ENCODE results near the gene SCAP. TPM values are rescaled to one million over a fixed set of nuclear protein-coding genes. Genes with fewer than 3 reads are reported as not detected.
A peak's percentile ranks its signal among the peaks of the same experiment; 100 is the strongest.
"Not testable (repeated sequence)": the region's sequence is repeated elsewhere in the genome, so short reads cannot be mapped to it uniquely, and the experiment has no call there.

SCAP gene
- total and polyA plus RNA-seq, 10 donors: 17.8 to 116 (median 91.9) TPM

- H3K4me3 ChIP-seq: peak overlapping the region; percentile 68 to 99 (median 98)
- 1% methylated on average over 19 to 24 of the region's 24 CpGs for WGBS, 5 donors
- H3K27me3 ChIP-seq (replicated peaks in 1 of 7): no peaks in the 10 kb centered on the region
- no peaks in the 10 kb centered on the region for H3K36me3 ChIP-seq
- peaks cover 9 to 48% (median 38%) of the 10 kb centered on the region in 6 donors for H3K4me1 ChIP-seq
- TF ChIP-seq POLR2AphosphoS5 (IDR thresholded peaks at IDR 0.05): no peak
- TF ChIP-seq CTCF (IDR thresholded peaks at IDR 0.05 in 8 of 11, conservative IDR thresholded peaks at IDR 0.05 in 3 of 11): no peak
- TF ChIP-seq POLR2A (IDR thresholded peaks at IDR 0.05): no peak
- DNase-seq: peak; percentile 49
- H3K27ac ChIP-seq: peak overlapping the region; percentile 71 to 92 (median 87)
- intact Hi-C loops (cut with DNase I; ENCODE audit: low total_unique reads): no loop called here
- H3K9me3 ChIP-seq: no peaks in the 10 kb centered on the region
Measured at GRCh38 chr3:47475029-47475569, 642 bp downstream of the SCAP start.

GRCh38 chr3:47473391-47473790, 2.4 kb downstream of the SCAP start:
- Histone ChIP-seq H3K36me3 (no peaks in the 10 kb centered on the region), H3K27me3 (replicated peaks in 1 of 7) (no peaks in the 10 kb centered on the region), H3K9me3 (peaks cover 0 to 7% (median 0%) of the 10 kb centered on the region in 8 donors), H3K27ac (peak overlapping the region in 1 of 8 donors; percentile 8), H3K4me3 (no peak overlapping the region), H3K4me1 (peaks cover 9 to 55% (median 44%) of the 10 kb centered on the region in 6 donors)
- TF ChIP-seq POLR2A (IDR thresholded peaks at IDR 0.05): no peak
- no peak for TF ChIP-seq POLR2AphosphoS5 (IDR thresholded peaks at IDR 0.05)
- WGBS, 5 donors: 67 to 87% (median 81%) methylated on average over 3 of the region's 3 CpGs
- no peak for DNase-seq
- intact Hi-C loops (cut with DNase I; ENCODE audit: low total_unique reads): no loop called here

- peaks cover 4 to 62% (median 40%) of the 10 kb centered on the region in 6 donors for H3K4me1 ChIP-seq
- peaks cover 0 to 3% (median 0%) of the 10 kb centered on the region in 6 donors for H3K36me3 ChIP-seq
- no peaks in the 10 kb centered on the region for H3K27me3 ChIP-seq (replicated peaks in 1 of 7)
- TF ChIP-seq POLR2AphosphoS5 (IDR thresholded peaks at IDR 0.05) (no peak), POLR2A (IDR thresholded peaks at IDR 0.05) (no peak), CTCF (IDR thresholded peaks at IDR 0.05 in 8 of 11, conservative IDR thresholded peaks at IDR 0.05 in 3 of 11) (no peak)
- WGBS, 5 donors: 74 to 82% (median 80%) methylated on average over 3 of the region's 3 CpGs
- intact Hi-C loops (cut with DNase I; ENCODE audit: low total_unique reads): no loop called here
- no peak overlapping the region for H3K27ac ChIP-seq
- H3K9me3 ChIP-seq: peaks cover 0 to 11% (median 0%) of the 10 kb centered on the region in 8 donors
- DNase-seq: no peak
- no peak overlapping the region for H3K4me3 ChIP-seq
Measured at GRCh38 chr3:47469616-47470015, 6.1 kb downstream of the SCAP start.

GRCh38 chr3:47468315-47468714, 7.4 kb downstream of the SCAP start:
- Histone ChIP-seq H3K9me3 (peaks cover 0 to 11% (median 0%) of the 10 kb centered on the region in 8 donors), H3K4me1 (peaks cover 0 to 62% (median 36%) of the 10 kb centered on the region in 6 donors)
- H3K4me3 ChIP-seq; H3K27ac ChIP-seq; intact Hi-C loops (cut with DNase I; ENCODE audit: low total_unique reads); H3K36me3 ChIP-seq; H3K27me3 ChIP-seq (replicated peaks in 1 of 7); DNase-seq: not testable (repeated sequence)
- WGBS, 5 donors: 66 to 72% (median 70%) methylated on average over 1 of the region's 1 CpG

DNA sequence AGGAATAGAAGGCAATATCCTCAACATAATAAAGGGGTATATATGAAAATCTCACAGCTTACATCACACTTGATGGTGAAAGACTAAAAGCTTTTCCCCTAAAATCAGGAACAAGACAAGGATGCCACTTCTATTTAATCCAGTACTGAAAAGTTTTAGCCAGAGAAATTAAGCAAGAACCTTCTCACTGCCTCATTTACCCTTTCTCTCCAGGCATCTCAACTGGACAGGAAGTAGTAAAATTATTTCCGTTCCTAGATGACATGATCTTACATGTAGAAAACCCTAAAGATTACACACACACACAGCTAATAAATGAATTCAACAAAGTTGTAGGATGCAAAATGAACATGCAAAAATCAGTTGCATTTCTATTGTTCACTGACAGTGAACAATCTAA, 11.2 kb downstream of the SCAP start:
- 33 to 48% (median 41%) methylated on average over 1 of the region's 1 CpG for WGBS, 5 donors
- TF ChIP-seq CTCF (IDR thresholded peaks at IDR 0.05 in 8 of 11, conservative IDR thresholded peaks at IDR 0.05 in 3 of 11) (no peak), POLR2A (IDR thresholded peaks at IDR 0.05) (no peak), POLR2AphosphoS5 (IDR thresholded peaks at IDR 0.05) (no peak)

DNA sequence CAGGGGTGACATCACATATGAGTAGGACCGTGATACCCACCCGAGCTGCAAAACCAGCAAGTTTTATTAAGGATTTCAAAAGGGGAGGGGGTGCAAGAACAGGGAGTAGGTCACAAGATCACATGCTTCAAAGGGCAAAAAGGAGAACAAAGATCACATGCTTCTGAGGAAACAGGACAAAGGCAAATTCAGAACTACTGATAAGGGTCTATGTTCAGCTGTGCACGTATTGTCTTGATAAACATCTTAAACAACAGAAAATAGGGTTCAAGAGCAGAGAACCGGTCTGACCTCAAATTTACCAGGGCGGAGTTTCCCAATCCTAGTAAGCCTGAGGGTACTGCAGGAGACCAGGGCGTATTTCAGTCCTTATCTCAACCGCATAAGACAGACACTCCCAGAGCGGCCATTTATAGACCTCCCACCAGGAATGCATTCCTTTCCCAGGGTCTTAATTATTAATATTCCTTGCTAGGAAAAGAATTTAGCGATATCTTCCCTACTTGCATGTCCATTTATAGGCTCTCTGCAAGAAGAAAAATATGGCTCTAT, 16.1 kb downstream of the SCAP start:
- H3K27me3 ChIP-seq (replicated peaks in 1 of 7); intact Hi-C loops (cut with DNase I; ENCODE audit: low total_unique reads); H3K27ac ChIP-seq; DNase-seq; H3K4me3 ChIP-seq: not testable (repeated sequence)
- 78 to 87% (median 82%) methylated on average over 9 of the region's 9 CpGs for WGBS, 5 donors
- Histone ChIP-seq H3K9me3 (peaks cover 0 to 20% (median 16%) of the 10 kb centered on the region in 8 donors), H3K36me3 (peaks cover 0 to 14% (median 0%) of the 10 kb centered on the region in 6 donors), H3K4me1 (peaks cover 0 to 52% (median 20%) of the 10 kb centered on the region in 6 donors)

More for the DNA sequence above, 11.2 kb downstream of the SCAP start:
- Histone ChIP-seq H3K9me3 (peaks cover 0 to 23% (median 9%) of the 10 kb centered on the region in 8 donors), H3K36me3 (peaks cover 0 to 17% (median 0%) of the 10 kb centered on the region in 6 donors), H3K4me1 (peaks cover 0 to 60% (median 26%) of the 10 kb centered on the region in 6 donors), H3K27ac (peak overlapping the region in 1 of 8 donors; percentile 84), H3K27me3 (replicated peaks in 1 of 7) (no peaks in the 10 kb centered on the region), H3K4me3 (no peak overlapping the region)
- DNase-seq: no peak
- intact Hi-C loops (cut with DNase I; ENCODE audit: low total_unique reads): no loop called here

Data from spleen (tissue), 11 donors.